Measurements from ENCODE around the gene MRPL11. TPM values are rescaled to one million over a fixed set of nuclear protein-coding genes. Genes with fewer than 3 reads are reported as not detected.

The MRPL11 gene
- total and polyA plus RNA-seq, 2 donors (not counting 3 experiments of a cell fraction or from before 2014, with no cell fraction given): 54.9 to 69.1 TPM

GRCh38 chr11:66448523-66448922 lies 9.9 kb upstream of the MRPL11 start:
- Histone ChIP-seq H3K9ac (replicated peaks; ENCODE audit: extremely low read depth, insufficient read depth, low read length) (no peak overlapping the region), H3K9me1 (replicated peaks; ENCODE audit: control insufficient read depth, extremely low read depth, insufficient read depth, low read length) (no peaks in the 10 kb centered on the region), H3K27me3 (ENCODE audit: control insufficient read depth in 2 of 2, insufficient read depth in 2 of 2, low read length in 2 of 2) (peaks cover 0 to 7% of the 10 kb centered on the region in 2 experiments), H3K4me2 (ENCODE audit: insufficient read depth, low read length) (no peak overlapping the region), H2AFZ (ENCODE audit: low read depth, low read length) (no peak overlapping the region), H3K4me1 (ENCODE audit: control insufficient read depth, extremely low read depth, insufficient read depth, low read length) (no peaks in the 10 kb centered on the region), H3K79me2 (ENCODE audit: control insufficient read depth, insufficient read depth, low read length) (no peaks in the 10 kb centered on the region), H3K27ac (ENCODE audit: insufficient read depth, low read depth, low read length) (no peak overlapping the region), H3K4me3 (replicated peaks in 1 of 3; ENCODE audit: insufficient read depth in 1 of 3, low read depth in 1 of 3, low read length in 3 of 3) (no peak overlapping the region), H3K36me3 (ENCODE audit: control insufficient read depth in 2 of 2, extremely low read depth in 1 of 2, insufficient read depth in 2 of 2, low read length in 2 of 2) (no peaks in the 10 kb centered on the region), H4K20me1 (replicated peaks; ENCODE audit: control insufficient read depth, extremely low read depth, insufficient read depth, low read length) (no peaks in the 10 kb centered on the region), H3K9me3 (replicated peaks; ENCODE audit: control insufficient read depth, insufficient read depth, low read length) (no peaks in the 10 kb centered on the region)
- intact Hi-C loops (cut with micrococcal nuclease): no loop called here
- POLR2A ChIA-PET: no interaction called here
- BruUV-seq (replicated peaks): no TSS peak
- CTCF ChIA-PET: interaction anchor here (1.0 kb wide), 1 partner anchor 10 kb away, joined by 4 read pairs; the partner anchor contains the start of gene MRPL11
- TF ChIP-seq POLR2AphosphoS5 (IDR thresholded peaks at IDR 0.05; ENCODE audit: insufficient read depth, low read depth, low read length) (no peak), MAX (IDR thresholded peaks at IDR 0.05; ENCODE audit: insufficient read depth, insufficient read length) (no peak), POLR2A (IDR thresholded peaks at IDR 0.05; ENCODE audit: low read depth, low read length) (no peak), GATA2 (IDR thresholded peaks at IDR 0.05; ENCODE audit: insufficient read depth, insufficient read length, low read depth, low read length) (no peak), CTCF (IDR thresholded peaks at IDR 0.05; ENCODE audit: extremely low read depth in 1 of 2, insufficient read depth in 1 of 2, low read depth in 1 of 2, low read length in 2 of 2) (no peak)
- no peak for FAIRE-seq
- dilution Hi-C loops (cut with MboI; ENCODE audit: extremely low pct_ligation_motif_present, low sequenced_read_pairs): no loop called here
- no peak for DNase-seq (ENCODE audit: low read depth, low spot score)

- BruUV-seq (replicated peaks): no TSS peak
- peaks cover 0 to 2% of the 10 kb centered on the region in 2 experiments for H3K27me3 ChIP-seq (ENCODE audit: control insufficient read depth in 2 of 2, insufficient read depth in 2 of 2, low read length in 2 of 2)
- DNase-seq (ENCODE audit: low read depth, low spot score): no peak
- no peak overlapping the region for H3K9ac ChIP-seq (replicated peaks; ENCODE audit: extremely low read depth, insufficient read depth, low read length)
- no peaks in the 10 kb centered on the region for H3K36me3 ChIP-seq (ENCODE audit: control insufficient read depth in 2 of 2, extremely low read depth in 1 of 2, insufficient read depth in 2 of 2, low read length in 2 of 2)
- intact Hi-C loops (cut with micrococcal nuclease): no loop called here
- H3K4me2 ChIP-seq (ENCODE audit: insufficient read depth, low read length): no peak overlapping the region
- FAIRE-seq: no peak
- H3K79me2 ChIP-seq (ENCODE audit: control insufficient read depth, insufficient read depth, low read length): no peaks in the 10 kb centered on the region
- POLR2A ChIA-PET: no interaction called here
- no peaks in the 10 kb centered on the region for H3K9me1 ChIP-seq (replicated peaks; ENCODE audit: control insufficient read depth, extremely low read depth, insufficient read depth, low read length)
- H3K9me3 ChIP-seq (replicated peaks; ENCODE audit: control insufficient read depth, insufficient read depth, low read length): no peaks in the 10 kb centered on the region
- H3K4me1 ChIP-seq (ENCODE audit: control insufficient read depth, extremely low read depth, insufficient read depth, low read length): no peaks in the 10 kb centered on the region
- CTCF ChIA-PET: interaction anchor here (1.3 to 1.4 kb wide), 3 partner anchors 8 to 136 kb away, joined by 3 to 6 read pairs (median 3); partner anchors contain the start of gene MRPL11
- dilution Hi-C loops (cut with MboI; ENCODE audit: extremely low pct_ligation_motif_present, low sequenced_read_pairs): no loop called here
- no peak overlapping the region for H3K27ac ChIP-seq (ENCODE audit: insufficient read depth, low read depth, low read length)
- no peaks in the 10 kb centered on the region for H4K20me1 ChIP-seq (replicated peaks; ENCODE audit: control insufficient read depth, extremely low read depth, insufficient read depth, low read length)
- H3K4me3 ChIP-seq (replicated peaks in 1 of 3; ENCODE audit: insufficient read depth in 1 of 3, low read depth in 1 of 3, low read length in 3 of 3): no peak overlapping the region
- H2AFZ ChIP-seq (ENCODE audit: low read depth, low read length): no peak overlapping the region
- TF ChIP-seq POLR2AphosphoS5 (IDR thresholded peaks at IDR 0.05; ENCODE audit: insufficient read depth, low read depth, low read length): no peak
- no peak for TF ChIP-seq EZH2 (IDR thresholded peaks at IDR 0.05; ENCODE audit: borderline replicate concordance, low read depth, low read length, severe bottlenecking)
- no peak for TF ChIP-seq CTCF (IDR thresholded peaks at IDR 0.05; ENCODE audit: extremely low read depth in 1 of 2, insufficient read depth in 1 of 2, low read depth in 1 of 2, low read length in 2 of 2)
- no peak for TF ChIP-seq FOS (IDR thresholded peaks at IDR 0.05; ENCODE audit: borderline replicate concordance, insufficient read depth, low read length)
- no peak for TF ChIP-seq MAX (IDR thresholded peaks at IDR 0.05; ENCODE audit: insufficient read depth, insufficient read length)
- no peak for TF ChIP-seq JUN (IDR thresholded peaks at IDR 0.05; ENCODE audit: borderline replicate concordance, insufficient read depth, insufficient read length, low read depth)
- no peak for TF ChIP-seq GATA2 (IDR thresholded peaks at IDR 0.05; ENCODE audit: insufficient read depth, insufficient read length, low read depth, low read length)
- no peak for TF ChIP-seq MYC (IDR thresholded peaks at IDR 0.05; ENCODE audit: low read depth, low read length)
- no peak for TF ChIP-seq POLR2A (IDR thresholded peaks at IDR 0.05; ENCODE audit: low read depth, low read length)
Observed at GRCh38 chr11:66447012-66447411, 8.4 kb upstream of the MRPL11 start.
